Posterior vena cava (tissue), 2 donors: Measurements from ENCODE around the gene CBX5. TPM values are rescaled to one million over a fixed set of nuclear protein-coding genes. Genes with fewer than 3 reads are reported as not detected.
A peak's percentile ranks its signal among the peaks of the same experiment; 100 is the strongest.
"Not testable (repeated sequence)": the region's sequence is repeated elsewhere in the genome, so short reads cannot be mapped to it uniquely, and the experiment has no call there.

Experiments used
- DNase-seq: peaks from one replicate; pipeline ENCODE4 v3.0.0-alpha.2; 2020; ENCODE audit warnings: low spot score
- intact Hi-C, 2 donors: fragments of 100-400 bp; cut with DNase I; formaldehyde crosslinking; loops; one replicate each; pipeline versions ENCODE4 v1.14.1 to v1.14.2; 2022 to 2023
- total RNA-seq, 2 donors: library from RNA; stranded (reverse); fragmentation: NEBNext Ultra II Directional; extraction: Animal tissue kit (Norgen Biotek cat#: 25700); gene quantifications; one replicate each; pipeline ENCODE4 v1.2.1, GENCODE V29; 2021
- donor health status: DM: yes; HTN: yes; CAD: no.
- donor health status: DM: yes; HTN: yes; CAD: no.

CBX5 gene
- total RNA-seq, 2 donors from 2014 or later = 46.2 to 56.2 TPM

- intact Hi-C loops = loop anchor here (1.0 to 5.0 kb wide), 3 partner anchors 15 to 162 kb away; partner anchors contain the start of gene HOXC5 (in 2 of the 2)
These were observed 85.3 kb downstream of the CBX5 start for GRCh38 chr12:54194611-54195010.

GRCh38 chr12:54193434-54193833, 86.5 kb downstream of the CBX5 start:
- no peak for DNase-seq
- intact Hi-C loops = loop anchor here (5.0 kb wide), 1 partner anchor 161 kb away; the partner anchor contains the start of gene HOXC5 (in 2 of the 2)

More at GRCh38 chr12:54194611-54195010, 85.3 kb downstream of the CBX5 start:
- not testable (repeated sequence) for DNase-seq

GRCh38 chr12:54191550-54192022, 88.3 kb downstream of the CBX5 start:
- DNase-seq = peak; percentile 93
- intact Hi-C loops = loop anchor here (5.0 kb wide), 1 partner anchor 159 kb away; the partner anchor contains the start of gene HOXC5 (in 2 of the 2)

GRCh38 chr12:54191126-54191525, 88.8 kb downstream of the CBX5 start:
- no peak for DNase-seq
- intact Hi-C loops = loop anchor here (5.0 kb wide), 1 partner anchor 159 kb away; the partner anchor contains the start of gene HOXC5 (in 2 of the 2)

- intact Hi-C loops = no loop called here
These were observed 90.8 kb downstream of the CBX5 start for GRCh38 chr12:54189198-54189539.

GRCh38 chr12:54187075-54187474, 92.8 kb downstream of the CBX5 start:
- intact Hi-C loops = no loop called here
- no peak for DNase-seq

More at GRCh38 chr12:54189198-54189539, 90.8 kb downstream of the CBX5 start:
- DNase-seq = no peak

- intact Hi-C loops = no loop called here
- no peak for DNase-seq
These were observed 94.0 kb downstream of the CBX5 start for GRCh38 chr12:54185919-54186318.

GRCh38 chr12:54185297-54185696, 94.6 kb downstream of the CBX5 start:
- intact Hi-C loops = not testable (repeated sequence)

GRCh38 chr12:54184024-54184805, 95.7 kb downstream of the CBX5 start:
- DNase-seq = no peak
- intact Hi-C loops = no loop called here

More at GRCh38 chr12:54185297-54185696, 94.6 kb downstream of the CBX5 start:
- not testable (repeated sequence) for DNase-seq

GRCh38 chr12:54182981-54183380, 96.9 kb downstream of the CBX5 start:
- intact Hi-C loops = no loop called here

GRCh38 chr12:54182086-54182485, 97.8 kb downstream of the CBX5 start:
- intact Hi-C loops = no loop called here
- DNase-seq = no peak

More at GRCh38 chr12:54182981-54183380, 96.9 kb downstream of the CBX5 start:
- DNase-seq = no peak

Other genes starting within 250 kb of the CBX5 start
- 1 to 10 TPM; 2.9 to 5.6 TPM for gene HOXC5, start 247.1 kb downstream of the CBX5 start, total RNA-seq
- gene HOXC4, start 226.3 kb downstream of the CBX5 start, total RNA-seq = 10 to 100 TPM; 17.1 to 19.4 TPM
- 10 to 100 TPM; 21.2 to 25.7 TPM for gene SMUG1, start 91.1 kb downstream of the CBX5 start, total RNA-seq
- gene HNRNPA1, start 604 bp upstream of the CBX5 start, total RNA-seq = 100 to 1,000 TPM; 503 to 615 TPM
- 1 to 10 TPM; 1.6 to 3.5 TPM for gene NFE2, start 20.9 kb upstream of the CBX5 start, total RNA-seq
- 10 to 100 TPM; 80.2 to 80.6 TPM for gene COPZ1, start 45.0 kb upstream of the CBX5 start, total RNA-seq
- gene GPR84, start 84.4 kb upstream of the CBX5 start, total RNA-seq = 1 to 10 TPM; 1.6 to 2.5 TPM
- 10 to 100 TPM; 19.3 to 23.2 TPM for gene ZNF385A, start 104.6 kb upstream of the CBX5 start, total RNA-seq
- gene ITGA5, start 139.1 kb upstream of the CBX5 start, total RNA-seq = 1,000 to 10,000 TPM in 1 of 2 donors, 100 to 1,000 TPM in 1; 833 to 1,151 TPM
- under 1 TPM in 1 of 2 donors, not detected in 1; 0.69 TPM for gene GTSF1, start 193.5 kb upstream of the CBX5 start, total RNA-seq
- gene NCKAP1L, start 217.6 kb upstream of the CBX5 start, total RNA-seq = 10 to 100 TPM; 41.4 to 46.4 TPM